GM20431 (cell line): ENCODE measurements around the gene NCKAP1.
"Not testable (repeated sequence)": the region's sequence is repeated elsewhere in the genome, so short reads cannot be mapped to it uniquely, and the experiment has no call there.

Experiments used
- in situ Hi-C: fragments of 300-500 bp; cut with MseI, MboI; formaldehyde crosslinking; loops from one replicate; pipeline ENCODE4 v1.15.0; 2020; ENCODE audit warnings: low sequenced_read_pairs; ENCODE audit not compliant: unreplicated experiment

Gene NCKAP1

GRCh38 chr2:183038341-183039300, at the start of gene NCKAP1:
TSS of gene NCKAP1 (minus strand) at chr2:183038457. CDS start at chr2:183038099, 358 bp downstream.
- in situ Hi-C loops, result no loop called here

GRCh38 chr2:183081911-183082310, 43.7 kb upstream of the NCKAP1 start:
- in situ Hi-C loops, result no loop called here

- in situ Hi-C loops, result no loop called here
Observed at GRCh38 chr2:183079139-183079775, 41.0 kb upstream of the NCKAP1 start.

- in situ Hi-C loops, result no loop called here
Observed at GRCh38 chr2:183078464-183079138, 40.3 kb upstream of the NCKAP1 start, which contains the start of gene DUSP19. TSS of gene DUSP19 (plus strand) at chr2:183078747. CDS start at chr2:183078934, 187 bp downstream.

- in situ Hi-C loops, result no loop called here
Observed at GRCh38 chr2:183078163-183078463, 39.9 kb upstream of the NCKAP1 start.

DNA sequence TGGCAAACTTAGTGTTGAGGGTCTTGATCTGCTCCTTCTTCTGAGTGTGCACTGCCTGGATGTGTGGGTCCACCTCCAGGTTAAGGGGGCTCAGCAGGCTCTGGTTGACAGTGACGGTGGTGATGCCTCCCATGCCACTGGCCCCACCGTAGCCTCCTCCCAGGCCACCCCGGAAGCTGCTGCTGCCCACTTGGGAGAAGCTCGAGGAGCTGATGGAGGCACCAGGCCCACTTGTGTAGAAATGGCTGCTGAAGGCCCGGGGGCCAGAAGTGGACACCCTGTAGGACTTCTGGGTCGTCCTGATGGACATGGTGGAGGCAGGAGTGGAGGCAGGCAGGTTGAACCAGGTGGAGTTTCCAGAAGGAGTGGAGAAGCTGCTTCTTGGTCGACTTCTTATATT, 33.9 kb upstream of the NCKAP1 start:
- in situ Hi-C loops, result no loop called here

- in situ Hi-C loops, result no loop called here
Observed at GRCh38 chr2:183070942-183071844, 32.9 kb upstream of the NCKAP1 start.

DNA sequence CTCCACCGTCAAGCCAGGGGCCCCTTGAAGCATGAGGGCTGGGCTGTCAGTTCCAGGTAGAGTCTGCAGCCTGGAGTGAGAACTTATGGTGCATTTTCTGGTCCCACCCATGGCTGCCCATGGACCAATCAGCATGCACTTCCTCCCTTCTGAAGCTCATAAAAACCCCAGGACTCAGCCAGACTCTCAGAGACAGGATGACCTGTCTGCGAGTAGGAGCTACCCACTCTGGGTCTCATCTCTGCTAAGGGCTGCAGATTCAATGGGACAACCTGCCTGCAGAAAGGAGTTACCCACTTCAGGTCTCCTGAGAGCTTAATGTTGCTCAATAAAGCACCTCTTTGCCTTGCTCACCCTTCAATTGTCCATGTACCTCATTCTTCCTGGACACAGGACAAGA, 30.9 kb upstream of the NCKAP1 start:
- in situ Hi-C loops, result no loop called here

DNA sequence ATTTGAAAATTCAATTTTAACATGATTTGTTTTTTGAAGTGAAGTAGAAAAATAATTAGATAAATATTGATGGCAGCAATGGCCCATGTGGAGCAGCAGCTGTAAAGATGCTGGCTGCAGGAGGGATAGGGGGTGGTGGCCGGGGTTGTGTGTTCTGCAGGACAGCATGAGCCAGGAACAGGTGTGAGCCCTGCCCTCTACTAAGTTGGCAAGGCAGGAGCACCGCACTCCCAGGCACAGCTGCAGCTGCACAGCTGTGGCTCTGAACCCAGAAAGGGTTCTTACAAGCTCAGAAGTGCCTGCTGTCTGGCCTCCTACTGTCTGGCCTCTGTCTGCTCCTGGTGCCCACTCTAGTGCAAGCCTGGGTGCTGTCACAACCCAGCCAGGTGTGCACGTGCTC, 30.3 kb upstream of the NCKAP1 start:
- in situ Hi-C loops, result no loop called here

- in situ Hi-C loops, result no loop called here
Observed at GRCh38 chr2:183063083-183063482, 24.8 kb upstream of the NCKAP1 start.

- in situ Hi-C loops, result no loop called here
Observed at GRCh38 chr2:183060571-183061231, 22.4 kb upstream of the NCKAP1 start.

- in situ Hi-C loops, result no loop called here
Observed at GRCh38 chr2:183059561-183059960, 21.3 kb upstream of the NCKAP1 start.

- in situ Hi-C loops, result no loop called here
Observed at GRCh38 chr2:183057333-183057985, 19.2 kb upstream of the NCKAP1 start.

DNA sequence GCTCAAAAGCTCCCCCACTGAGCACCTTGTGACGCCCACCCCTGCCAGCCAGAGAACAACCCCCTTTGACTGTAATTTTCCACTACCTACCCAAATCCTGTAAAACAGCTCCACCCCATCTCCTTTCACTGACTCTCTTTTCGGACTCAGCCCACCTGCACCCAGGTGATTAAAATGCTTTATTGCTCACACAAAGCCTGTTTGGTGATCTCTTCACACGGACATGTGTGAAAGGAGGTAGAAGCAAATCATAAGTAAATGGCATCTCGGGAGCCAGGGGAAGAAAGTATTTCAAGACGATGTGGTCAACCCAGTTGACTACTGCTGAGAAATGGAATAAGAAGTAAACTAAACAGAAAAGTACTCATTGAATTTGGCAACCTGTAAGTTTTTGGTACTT, 11.2 kb upstream of the NCKAP1 start:
- in situ Hi-C loops, result no loop called here

GRCh38 chr2:183047486-183048125, 9.3 kb upstream of the NCKAP1 start:
- in situ Hi-C loops, result not testable (repeated sequence)

GRCh38 chr2:183043580-183043979, 5.3 kb upstream of the NCKAP1 start:
- in situ Hi-C loops, result not testable (repeated sequence)

DNA sequence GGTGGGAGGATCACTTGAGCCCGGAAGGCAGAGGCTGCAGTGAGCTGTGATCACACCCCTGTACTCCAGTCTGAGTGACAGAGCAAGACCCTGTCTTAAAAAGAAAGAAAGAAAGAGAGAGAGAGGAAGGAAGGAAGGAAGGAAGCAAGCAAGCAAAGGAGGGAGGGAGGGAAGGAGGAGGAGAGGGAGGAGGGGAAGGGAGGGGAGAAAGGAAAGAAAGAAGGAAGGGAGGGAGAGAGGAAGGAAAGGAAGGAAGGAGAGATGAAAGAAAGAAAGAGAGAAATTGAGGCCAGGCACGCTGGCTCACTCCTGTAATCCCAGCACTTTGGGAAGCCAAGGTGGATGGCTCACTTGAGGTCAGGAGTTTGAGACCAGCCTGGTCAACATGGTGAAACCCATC, 2.3 kb upstream of the NCKAP1 start:
- in situ Hi-C loops, result no loop called here

DNA sequence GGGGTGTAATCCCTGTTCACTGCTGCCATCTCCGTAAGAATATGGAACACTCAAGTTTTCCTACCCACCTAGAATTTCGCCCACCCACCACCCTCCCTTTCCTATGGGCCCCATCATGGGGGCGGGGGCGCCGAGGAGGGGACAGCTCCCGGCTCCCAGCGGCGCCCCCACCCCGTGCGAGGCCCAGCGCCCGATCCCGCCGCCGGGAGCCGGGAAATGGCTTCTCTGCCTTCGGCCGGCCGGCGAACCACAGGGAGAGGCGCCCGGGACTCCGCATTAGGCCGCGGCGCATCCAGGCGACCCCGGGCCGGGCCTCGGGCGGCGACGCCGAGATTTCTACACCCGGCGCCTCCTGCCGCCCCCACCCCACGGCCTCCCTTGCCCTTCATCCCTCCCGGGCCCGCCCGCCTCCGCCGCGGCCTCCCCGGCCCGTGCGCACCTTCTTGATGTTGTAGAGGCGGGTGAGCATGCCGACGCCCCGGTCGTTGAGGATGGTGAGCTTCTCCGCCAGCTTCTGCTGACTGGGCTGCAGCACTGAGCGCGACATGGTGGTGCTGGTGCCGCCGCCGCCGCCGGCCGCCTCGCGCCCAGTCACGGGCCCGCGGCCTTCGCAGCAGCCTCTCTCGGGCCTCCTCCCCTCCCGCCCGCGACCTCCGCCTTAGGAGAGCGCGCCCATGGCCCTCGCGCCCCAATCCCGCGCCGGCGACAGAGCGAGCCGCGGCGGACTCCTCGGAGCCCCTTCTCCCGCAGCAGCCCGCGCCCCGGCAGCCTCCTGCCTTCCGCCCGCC, 510 bp downstream of the NCKAP1 start:
- in situ Hi-C loops, result no loop called here
